8988T (cell line): ENCODE results near the gene PEX14.

Source experiments
- DNase-seq: peaks from one replicate; pipeline ENCODE4 v3.0.0; 2011

PEX14 gene

GRCh38 chr1:10553118-10553517 is 78.4 kb downstream of the PEX14 start:
- DNase-seq, result no peak

DNA sequence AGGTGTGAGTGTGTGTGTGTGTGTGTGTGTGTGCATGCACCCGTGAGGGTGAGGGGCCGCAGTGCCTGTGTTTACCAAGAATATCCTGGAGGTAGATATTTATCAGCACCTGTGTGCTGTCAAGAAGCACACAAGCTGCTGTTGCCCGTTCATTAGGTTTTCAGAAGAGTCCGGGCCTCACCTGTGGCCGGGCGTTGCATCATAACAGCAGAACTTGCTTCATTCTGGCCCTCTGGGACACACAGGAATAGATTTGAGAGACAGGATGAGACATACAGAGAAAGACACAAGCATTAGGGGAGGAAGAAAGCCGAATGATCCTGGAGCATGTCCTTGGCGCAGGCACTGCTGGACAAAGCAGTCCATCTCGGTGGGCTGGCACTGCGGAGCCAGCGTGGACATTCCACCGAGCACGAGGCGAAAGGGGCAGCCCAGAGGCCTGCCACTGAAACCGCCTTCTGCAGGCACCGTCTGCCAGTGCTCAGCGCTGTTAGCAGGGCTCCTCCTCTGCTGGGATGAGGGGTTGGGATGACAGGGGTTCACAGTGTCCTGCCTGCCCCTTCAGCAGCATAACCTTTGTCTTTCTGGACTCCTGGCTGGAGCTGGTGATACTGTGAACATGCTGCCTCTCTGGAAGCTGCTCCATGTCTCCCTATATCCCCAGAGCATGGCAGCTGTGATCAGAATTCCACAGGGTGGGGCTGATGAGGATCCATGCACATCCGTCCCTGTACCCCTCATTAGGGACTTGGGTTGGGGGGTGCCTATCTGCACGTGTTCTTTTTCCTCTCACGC is 81.1 kb downstream of the PEX14 start:
- no peak for DNase-seq

GRCh38 chr1:10556430-10557005 is 81.8 kb downstream of the PEX14 start:
- no peak for DNase-seq

- DNase-seq, result no peak
These were observed 83.0 kb downstream of the PEX14 start for GRCh38 chr1:10557714-10558113.

- DNase-seq, result no peak
These were observed 84.6 kb downstream of the PEX14 start for GRCh38 chr1:10559386-10559785.

GRCh38 chr1:10561497-10561896 is 86.7 kb downstream of the PEX14 start:
- DNase-seq, result no peak

DNA sequence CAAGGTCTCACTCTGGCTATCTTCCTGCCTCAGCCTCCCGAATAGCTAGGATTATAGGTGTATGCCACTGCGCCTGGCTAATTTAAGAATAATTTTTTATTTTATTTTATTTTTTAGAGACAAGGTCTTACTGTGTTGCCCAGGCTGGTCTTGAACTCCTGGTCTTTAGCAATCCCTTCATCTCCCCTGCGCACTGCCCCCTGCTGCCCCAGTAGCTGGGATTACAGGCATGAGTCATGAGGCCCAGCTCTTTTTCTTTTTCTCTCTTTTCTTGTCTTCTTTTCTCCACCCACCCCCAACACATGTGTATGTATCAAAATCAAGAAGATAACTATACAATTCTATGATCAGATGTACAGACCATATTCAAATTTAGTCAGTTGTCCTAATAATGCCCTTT is 87.2 kb downstream of the PEX14 start:
- DNase-seq, result no peak

GRCh38 chr1:10564063-10564462 is 89.3 kb downstream of the PEX14 start:
- no peak for DNase-seq

DNA sequence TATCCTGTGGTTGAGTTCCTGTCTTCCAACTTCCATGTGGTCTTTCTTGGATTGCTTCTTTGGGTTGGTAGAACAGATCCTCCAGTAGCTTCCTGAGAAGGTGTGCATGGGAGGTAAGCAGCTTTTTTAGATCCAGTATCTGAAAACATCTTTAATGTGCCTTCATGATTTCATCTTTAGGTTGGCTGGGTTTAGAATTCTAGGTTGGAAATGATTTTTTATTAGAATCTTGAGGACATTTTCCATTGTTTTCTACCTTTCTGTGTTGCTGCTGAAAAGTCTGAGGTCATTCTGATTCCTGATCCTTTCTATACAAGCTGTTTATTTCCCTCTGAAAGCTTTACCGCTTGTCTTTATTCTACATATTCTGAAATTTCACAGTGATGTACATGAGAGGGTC is 94.8 kb downstream of the PEX14 start:
- no peak for DNase-seq

DNA sequence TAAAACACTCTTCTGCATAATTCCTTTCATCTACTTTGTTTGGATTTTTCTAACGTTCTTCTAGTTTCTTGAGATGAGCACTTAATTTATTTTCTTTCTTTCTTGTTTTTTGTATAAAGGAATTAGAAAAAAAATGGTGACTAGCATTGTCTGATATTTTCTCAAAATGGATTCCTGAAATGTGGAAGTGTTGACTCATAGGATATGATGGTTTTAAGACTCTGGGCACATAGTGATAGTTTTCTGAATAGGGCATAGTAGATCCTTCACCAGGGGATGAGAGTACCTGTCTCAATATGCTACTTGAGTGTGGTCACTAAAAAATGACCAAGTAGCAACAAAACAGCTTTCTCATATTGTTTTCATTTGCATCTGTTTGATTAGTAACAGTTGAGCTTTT is 100.9 kb downstream of the PEX14 start:
- DNase-seq, result no peak

GRCh38 chr1:10578070-10578469 is 103.3 kb downstream of the PEX14 start:
- DNase-seq, result no peak

GRCh38 chr1:10583641-10584040 is 108.9 kb downstream of the PEX14 start:
- no peak for DNase-seq

DNA sequence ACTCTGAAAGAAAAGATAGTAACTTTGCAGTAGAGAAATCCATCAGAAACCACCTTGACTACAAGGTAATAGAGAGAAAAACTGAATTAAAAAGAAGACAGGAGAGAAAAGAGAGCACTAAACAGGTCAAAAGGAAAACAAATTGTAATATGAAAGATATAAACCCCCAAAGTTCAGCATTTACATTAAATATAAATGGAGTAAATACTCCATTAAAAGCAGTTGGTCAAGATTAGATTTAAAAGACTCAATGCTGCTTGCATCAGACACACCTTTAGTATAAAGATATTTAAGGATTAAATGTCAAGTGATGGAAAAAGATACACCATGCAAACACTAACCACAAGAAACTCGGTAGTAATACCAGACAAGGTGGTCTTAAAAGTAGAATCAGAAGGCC is 110.5 kb downstream of the PEX14 start:
- DNase-seq, result no peak

- DNase-seq, result no peak
These were observed 111.4 kb downstream of the PEX14 start for GRCh38 chr1:10586125-10586524.

GRCh38 chr1:10588640-10589039 is 113.9 kb downstream of the PEX14 start:
- DNase-seq, result no peak

- DNase-seq, result no peak
These were observed 114.3 kb downstream of the PEX14 start for GRCh38 chr1:10589074-10589473.

- DNase-seq, result no peak
These were observed 116.3 kb downstream of the PEX14 start for GRCh38 chr1:10591010-10591409.

- DNase-seq, result no peak
These were observed 117.6 kb downstream of the PEX14 start for GRCh38 chr1:10592373-10592772.

- DNase-seq, result no peak
These were observed 119.0 kb downstream of the PEX14 start for GRCh38 chr1:10593750-10594149.

GRCh38 chr1:10594595-10595223 is 120.0 kb downstream of the PEX14 start:
- no peak for DNase-seq

DNA sequence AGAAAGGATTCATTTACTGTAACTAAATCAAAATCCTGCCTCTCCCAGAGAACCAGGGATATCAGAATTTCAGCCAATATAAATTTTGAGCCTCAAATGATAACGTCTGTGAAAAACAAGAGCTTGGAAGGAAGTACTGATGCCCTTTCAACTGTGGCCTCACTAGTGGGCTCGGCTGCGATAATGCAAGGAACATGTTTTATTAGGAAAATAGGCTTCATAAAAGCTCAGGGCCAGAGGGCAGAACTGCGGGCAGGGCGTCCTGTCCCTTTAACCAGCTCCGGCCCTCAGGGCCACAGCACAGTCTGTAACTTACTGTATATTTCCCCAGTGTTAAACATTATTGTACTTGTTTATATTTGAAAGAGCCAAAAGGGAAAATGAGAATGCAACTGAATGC is 122.0 kb downstream of the PEX14 start:
- DNase-seq, result no peak

DNA sequence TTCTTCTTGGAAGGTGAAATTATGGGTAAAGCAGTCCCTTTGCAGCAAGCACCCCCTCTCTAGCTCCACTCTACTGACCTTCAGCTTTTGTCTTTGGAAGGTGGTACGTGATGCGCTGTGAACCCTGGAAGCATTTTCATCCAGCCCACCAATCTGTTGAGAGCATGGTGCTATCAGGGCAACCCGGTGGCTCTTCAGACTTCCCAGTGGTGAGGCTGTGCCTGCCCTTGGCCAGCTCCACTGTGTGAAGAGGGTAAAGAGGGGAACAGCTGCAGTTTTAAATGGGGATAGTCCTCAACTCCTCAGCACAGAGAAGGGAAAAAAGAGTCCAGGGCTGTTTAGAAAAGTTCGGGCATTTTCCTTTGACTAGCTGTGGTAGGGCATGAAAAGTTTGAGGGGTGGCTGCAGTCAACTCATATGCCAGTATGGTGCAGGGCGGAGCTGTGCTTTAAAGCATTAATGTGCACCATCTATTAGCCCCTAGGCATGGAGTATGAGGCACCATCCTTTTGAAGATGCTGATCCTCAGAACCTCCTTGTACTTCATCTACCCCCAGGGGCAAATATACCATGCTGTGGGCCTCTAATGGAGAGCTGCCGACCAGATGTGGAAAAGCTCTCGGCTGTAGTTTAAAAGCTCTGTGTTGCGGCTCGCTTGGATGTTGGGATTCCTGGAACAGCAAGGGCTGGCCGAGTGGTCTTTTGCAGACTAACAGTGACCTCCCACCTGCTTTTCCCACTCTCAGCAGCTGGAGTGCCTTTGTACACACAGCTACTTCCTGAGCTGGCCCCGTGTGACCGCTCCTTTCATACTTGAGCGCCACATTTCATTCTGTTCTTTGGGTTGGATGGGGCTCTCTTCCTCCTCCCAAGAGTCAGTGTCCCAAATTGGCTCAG is 123.0 kb downstream of the PEX14 start:
- no peak for DNase-seq

- DNase-seq, result no peak
These were observed 123.6 kb downstream of the PEX14 start for GRCh38 chr1:10598389-10598702.
